ENCODE measurements around the gene ABHD16A.
"Not testable (repeated sequence)": the region's sequence is repeated elsewhere in the genome, so short reads cannot be mapped to it uniquely, and the experiment has no call there.

Gene ABHD16A

DNA sequence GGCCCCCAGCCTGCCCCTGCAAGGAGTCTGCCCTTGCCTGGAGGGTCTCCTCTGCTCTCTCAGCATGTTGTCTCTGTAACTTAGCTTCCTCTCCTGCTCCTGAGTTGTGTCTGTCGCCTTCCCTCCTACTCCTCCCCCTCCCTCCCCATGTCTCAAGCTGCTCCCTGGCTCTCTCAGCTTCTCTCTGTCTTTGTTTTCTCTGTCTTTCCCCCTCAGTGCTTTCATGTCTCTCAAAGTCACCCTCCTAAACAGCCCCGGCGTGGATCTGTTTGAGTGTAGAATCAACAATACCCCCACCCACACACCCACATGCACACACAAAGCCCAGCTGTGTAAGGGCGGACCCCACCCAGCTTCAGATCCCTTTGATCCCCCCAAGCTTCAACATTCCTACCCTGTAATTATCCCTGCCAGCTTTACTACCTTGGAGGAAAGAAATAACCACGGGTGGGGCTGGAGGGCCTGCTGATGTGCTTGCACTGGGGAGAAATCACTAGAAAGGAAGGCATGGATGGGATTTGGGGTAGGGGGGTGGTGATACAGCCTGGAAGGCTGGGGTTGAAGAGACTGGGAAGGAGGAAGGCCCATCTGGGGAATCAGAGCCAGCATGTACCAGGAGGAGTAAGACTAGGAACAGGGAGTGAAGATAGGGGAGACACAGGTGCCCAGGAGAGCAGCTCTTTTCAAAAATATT, 11.0 kb upstream of the ABHD16A start:
- DNase-seq (ENCODE audit: low spot score), result no peak

- DNase-seq (ENCODE audit: low spot score), result no peak
These were observed 10.3 kb upstream of the ABHD16A start for GRCh38 chr6:31713465-31713864.

GRCh38 chr6:31712296-31712695, 9.2 kb upstream of the ABHD16A start:
- no peak for DNase-seq (ENCODE audit: low spot score)

GRCh38 chr6:31711233-31711632, 8.1 kb upstream of the ABHD16A start:
- DNase-seq (ENCODE audit: low spot score), result no peak

GRCh38 chr6:31710523-31711219, 7.5 kb upstream of the ABHD16A start:
- no peak for DNase-seq (ENCODE audit: low spot score)

DNA sequence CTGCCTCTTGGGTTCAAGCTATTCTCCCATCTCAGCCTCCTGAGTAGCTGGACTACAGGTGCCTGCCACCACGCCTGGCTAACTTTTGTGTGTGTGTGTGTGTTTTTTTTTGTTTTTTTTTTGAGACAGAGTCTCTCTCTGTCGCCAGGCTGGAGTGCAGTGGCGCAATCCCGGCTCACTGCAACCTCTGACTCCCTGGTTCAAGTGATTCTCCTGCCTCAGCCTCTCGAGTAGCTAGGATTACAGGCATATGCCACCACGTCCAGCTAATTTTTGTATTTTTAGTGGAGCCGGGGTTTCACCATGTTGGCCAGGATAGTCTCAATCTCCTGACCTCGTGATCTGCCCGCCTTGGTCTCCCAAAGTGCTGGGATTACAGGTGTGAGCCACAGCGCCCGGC, 6.0 kb upstream of the ABHD16A start:
- DNase-seq (ENCODE audit: low spot score), result not testable (repeated sequence)

DNA sequence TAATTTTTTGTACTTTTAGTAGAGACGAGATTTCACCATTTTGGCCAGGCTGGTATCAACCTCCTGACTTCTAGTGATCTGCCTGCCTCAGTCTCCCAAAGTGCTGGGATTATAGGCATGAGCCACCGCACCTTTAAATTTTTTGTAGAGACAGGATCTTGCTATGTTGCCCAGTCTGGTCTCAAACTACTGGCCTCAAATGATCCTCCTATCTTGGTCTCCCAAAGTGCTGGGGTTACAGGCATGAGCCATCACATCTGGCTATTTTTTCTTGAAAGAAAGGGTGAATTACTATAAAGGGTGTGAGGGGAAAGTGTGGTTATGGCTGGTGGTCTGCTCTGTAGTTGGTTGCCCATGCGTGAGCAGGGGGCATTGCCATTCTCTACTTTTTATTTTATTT, 5.1 kb upstream of the ABHD16A start:
- DNase-seq (ENCODE audit: low spot score), result no peak

- DNase-seq (ENCODE audit: low spot score), result no peak
These were observed 4.6 kb upstream of the ABHD16A start for GRCh38 chr6:31707701-31708100.

DNA sequence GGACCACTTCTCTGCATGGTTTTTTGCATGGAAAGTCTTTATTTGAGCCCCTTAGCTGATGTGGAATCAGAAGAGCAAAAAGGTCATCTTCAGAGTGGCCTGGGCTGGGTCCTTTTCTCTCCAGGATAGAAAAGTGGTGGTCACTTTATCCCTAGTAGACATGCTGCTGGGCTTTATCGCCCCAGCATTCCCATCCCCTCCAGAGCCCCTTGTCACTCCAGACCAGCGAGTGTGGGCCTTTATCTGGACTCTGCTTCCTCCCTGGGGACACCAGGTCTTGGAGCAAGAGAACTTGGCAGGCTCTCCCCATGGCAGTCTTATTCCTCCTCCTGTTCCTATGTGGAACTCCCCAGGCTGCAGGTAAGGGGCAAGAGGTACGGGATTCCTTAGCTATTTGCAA, 3.5 kb upstream of the ABHD16A start, which contains the start of gene LY6G6F:
Gene LY6G6F (plus strand): TSS at position 268 of the 400 bp plus-strand sequence. CDS start 41 bp downstream, at position 309.
- DNase-seq (ENCODE audit: low spot score), result no peak

GRCh38 chr6:31705931-31706330, 2.8 kb upstream of the ABHD16A start:
- no peak for DNase-seq (ENCODE audit: low spot score)

DNA sequence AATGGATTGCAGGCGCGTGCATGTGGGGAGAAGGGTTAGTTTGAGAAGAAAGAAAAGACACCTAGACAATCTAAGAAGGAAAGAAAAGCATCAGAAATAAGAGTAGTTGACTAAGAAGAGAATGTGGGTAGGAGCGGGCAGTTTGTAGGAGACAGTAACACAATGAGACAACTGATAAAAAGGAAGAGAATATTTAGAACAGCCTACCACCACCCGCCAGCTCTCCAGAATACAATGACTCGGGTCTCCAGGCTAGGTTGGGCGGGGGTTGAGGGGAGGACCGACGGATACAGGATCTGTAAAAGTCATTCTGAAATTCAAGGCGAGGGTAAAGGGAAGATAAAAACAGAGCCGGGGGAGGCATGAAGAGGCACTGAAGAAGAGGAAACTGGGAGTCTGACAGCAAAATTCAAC, 712 bp downstream of the ABHD16A start:
- no peak for DNase-seq (ENCODE audit: low spot score)

DNA sequence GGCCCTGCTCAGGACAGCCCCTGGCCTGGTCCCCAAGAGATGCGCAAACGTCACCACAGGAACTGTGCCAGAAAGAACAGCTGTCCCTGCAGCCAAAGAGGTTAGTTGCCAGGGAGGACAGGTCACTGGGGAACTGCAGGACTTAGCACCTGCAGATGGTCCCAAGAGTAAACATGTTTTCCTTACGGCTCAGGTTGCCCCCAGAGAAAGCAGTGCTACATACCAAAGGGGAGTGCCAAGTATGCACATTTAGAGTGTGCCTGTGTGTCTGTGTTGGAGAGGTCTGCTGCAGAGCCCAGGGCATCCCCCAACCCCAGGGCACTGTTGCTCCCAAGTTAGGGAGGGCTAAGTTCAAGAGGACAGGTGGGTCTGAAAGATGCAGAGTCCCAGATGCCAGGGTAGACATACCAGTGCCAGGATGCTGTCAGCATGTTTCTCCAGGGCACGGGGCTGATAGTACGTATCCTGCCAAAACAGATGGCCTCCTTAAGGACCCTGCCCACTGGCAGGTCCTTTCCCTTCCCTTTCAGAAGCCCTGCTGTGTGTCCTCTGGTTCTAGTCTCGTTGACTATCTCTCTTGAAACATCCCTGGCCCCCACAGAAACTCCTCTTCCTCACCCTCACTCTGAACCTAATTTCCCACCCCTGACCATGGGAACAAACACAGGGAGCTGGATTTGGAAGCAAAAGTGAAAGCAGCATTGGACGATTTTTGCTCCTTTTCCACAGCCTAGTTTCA, 1.3 kb downstream of the ABHD16A start:
- DNase-seq (ENCODE audit: low spot score), result no peak

DNA sequence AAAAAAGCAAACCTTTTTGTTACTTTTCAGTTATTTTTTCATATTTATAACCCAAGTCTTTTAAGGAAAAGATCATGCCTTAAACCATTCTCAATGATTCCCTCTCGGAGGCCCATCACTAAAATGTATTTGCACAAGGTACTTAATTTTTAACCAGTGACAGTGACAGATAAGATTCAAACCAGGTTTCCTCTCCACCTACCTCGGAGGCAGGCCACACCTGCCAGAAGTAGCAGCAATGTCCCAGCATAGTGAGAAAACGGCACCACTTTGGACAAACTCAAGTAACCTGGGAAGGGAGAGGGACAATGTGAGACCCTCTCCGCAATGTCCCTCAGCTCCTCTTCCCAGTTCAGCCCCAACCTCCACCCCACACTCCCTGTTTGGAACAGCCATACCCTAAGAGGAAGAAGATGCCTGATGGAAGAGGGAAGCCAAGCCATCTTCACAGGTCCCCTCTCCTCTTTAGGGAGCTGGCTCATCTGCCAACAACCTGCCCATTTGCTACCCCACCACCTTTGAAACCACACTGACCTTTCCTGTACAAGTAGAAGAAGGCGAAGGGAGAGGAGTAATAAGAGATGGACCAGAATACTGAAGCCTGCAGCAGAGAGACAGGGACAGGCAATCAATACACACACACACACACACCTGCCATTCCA, 2.3 kb downstream of the ABHD16A start:
- no peak for DNase-seq (ENCODE audit: low spot score)

DNA sequence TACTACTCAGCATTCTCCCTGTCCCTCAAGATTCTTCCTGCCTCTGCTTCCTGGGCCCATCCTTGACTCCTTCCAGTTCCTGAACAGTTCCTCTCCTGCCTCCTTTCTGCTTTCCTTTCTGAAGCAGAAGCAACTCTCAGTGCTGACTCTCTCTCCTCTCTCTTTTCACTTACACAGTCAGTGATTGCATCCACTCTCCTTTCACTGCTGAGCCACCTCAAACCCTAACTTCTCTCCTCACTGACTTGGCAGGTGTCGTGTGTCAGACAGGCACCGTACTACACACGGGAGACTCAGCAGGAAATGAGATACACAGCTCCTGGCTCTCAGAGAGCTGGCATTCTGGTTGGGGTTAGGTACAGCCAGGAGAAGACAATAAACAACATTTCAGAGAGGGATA, 5.6 kb downstream of the ABHD16A start:
- no peak for DNase-seq (ENCODE audit: low spot score)

DNA sequence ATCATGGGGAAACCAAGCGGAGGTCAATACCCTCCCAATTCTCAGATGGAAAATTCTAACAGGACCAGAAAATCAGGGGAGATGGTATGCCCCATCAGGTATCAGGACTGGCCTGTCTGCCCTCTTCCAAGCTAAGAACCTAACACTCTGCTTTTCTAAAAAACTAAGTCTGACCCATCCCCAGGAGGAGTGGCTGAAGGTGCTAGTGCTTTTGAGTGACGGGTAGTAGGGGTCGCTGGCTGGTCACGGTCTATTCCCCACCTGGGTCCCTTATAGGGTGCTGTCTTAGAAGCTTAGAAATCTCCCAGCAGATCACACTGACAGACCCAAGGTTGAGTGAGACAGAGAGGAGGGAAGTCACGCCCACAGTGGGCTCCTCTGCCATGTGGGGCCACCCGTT, 9.6 kb downstream of the ABHD16A start:
- no peak for DNase-seq (ENCODE audit: low spot score)

- no peak for DNase-seq (ENCODE audit: low spot score)
These were observed 10.2 kb downstream of the ABHD16A start for GRCh38 chr6:31692886-31693285.

- no peak for DNase-seq (ENCODE audit: low spot score)
These were observed 10.8 kb downstream of the ABHD16A start for GRCh38 chr6:31692353-31692752.

GRCh38 chr6:31691564-31692108, 11.5 kb downstream of the ABHD16A start:
- DNase-seq (ENCODE audit: low spot score), result no peak

DNA sequence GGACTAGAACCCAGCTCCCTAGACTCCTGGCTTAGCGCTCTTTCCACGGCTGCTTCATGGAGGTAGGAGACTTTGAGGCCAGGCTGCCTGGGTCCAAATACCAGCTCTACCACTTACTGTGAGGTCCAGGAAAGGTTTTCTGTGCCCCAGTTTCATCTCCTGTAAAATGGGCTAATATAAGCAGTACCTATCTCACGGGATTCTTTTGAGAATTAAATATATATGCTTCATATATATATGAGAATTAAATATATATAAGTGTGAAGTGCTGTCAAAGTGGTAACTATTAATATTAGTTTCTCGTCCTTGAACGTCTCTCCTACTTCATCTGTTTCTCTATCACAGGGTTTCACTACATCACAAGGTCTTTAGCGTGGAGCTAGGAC, 12.1 kb downstream of the ABHD16A start:
- no peak for DNase-seq (ENCODE audit: low spot score)

- no peak for DNase-seq (ENCODE audit: low spot score)
These were observed 12.7 kb downstream of the ABHD16A start for GRCh38 chr6:31690231-31691077.
